Measurements from ENCODE around the gene FBXO42. TPM values are rescaled to one million over a fixed set of nuclear protein-coding genes. Genes with fewer than 3 reads are reported as not detected.

Gene FBXO42
- total RNA-seq, 1 donor from 2014 or later = 25.6 TPM

- Histone ChIP-seq H3K9ac (ENCODE audit: low read length) (no peak overlapping the region), H2AFZ (ENCODE audit: low read depth, low read length) (no peak overlapping the region), H3K27ac (ENCODE audit: low read depth, low read length) (no peak overlapping the region), H3K4me2 (ENCODE audit: low read length) (no peak overlapping the region), H4K20me1 (ENCODE audit: insufficient read depth, low read length) (peaks cover 19% of the 10 kb centered on the region), H3K79me2 (ENCODE audit: insufficient read depth, low read length) (no peaks in the 10 kb centered on the region), H3K36me3 (ENCODE audit: insufficient read depth, low read length) (peaks cover 9% of the 10 kb centered on the region), H3K4me1 (ENCODE audit: insufficient read depth, low read length) (peaks cover 20% of the 10 kb centered on the region), H3K4me3 (ENCODE audit: insufficient read depth, low read depth, low read length) (no peak overlapping the region), H3K9me3 (ENCODE audit: insufficient read depth, low read depth, low read length) (no peaks in the 10 kb centered on the region), H3K27me3 (ENCODE audit: insufficient read depth, low read length) (no peaks in the 10 kb centered on the region)
- peaks cover 21% of the 10 kb centered on the region for H3K4me1 Mint-ChIP-seq (ENCODE audit: low read depth, unreplicated experiment)
- no peak overlapping the region for H3K27ac Mint-ChIP-seq (ENCODE audit: unreplicated experiment)
- peaks cover 10% of the 10 kb centered on the region for H3K36me3 Mint-ChIP-seq (ENCODE audit: low read depth, unreplicated experiment)
- no peak overlapping the region for H3K4me3 Mint-ChIP-seq (ENCODE audit: unreplicated experiment)
- H3K9me3 Mint-ChIP-seq (ENCODE audit: unreplicated experiment) = no peaks in the 10 kb centered on the region
- DNase-seq (ENCODE audit: low read depth) = no peak
- no peak for FAIRE-seq
- H3K27me3 Mint-ChIP-seq (ENCODE audit: low read depth, unreplicated experiment) = no peaks in the 10 kb centered on the region
- no peak for TF ChIP-seq CTCF (IDR thresholded peaks at IDR 0.05; ENCODE audit: insufficient read depth, low read depth, low read length)
- TF ChIP-seq EZH2 (IDR thresholded peaks at IDR 0.05; ENCODE audit: insufficient read depth, low read length) = no peak
Observed at GRCh38 chr1:16245476-16246196, 106.6 kb downstream of the FBXO42 start.

GRCh38 chr1:16244650-16245285, 107.5 kb downstream of the FBXO42 start:
- Histone ChIP-seq H3K4me3 (ENCODE audit: insufficient read depth, low read depth, low read length) (no peak overlapping the region), H3K27ac (ENCODE audit: low read depth, low read length) (no peak overlapping the region), H4K20me1 (ENCODE audit: insufficient read depth, low read length) (peaks cover 16% of the 10 kb centered on the region), H2AFZ (ENCODE audit: low read depth, low read length) (no peak overlapping the region), H3K9ac (ENCODE audit: low read length) (no peak overlapping the region), H3K4me1 (ENCODE audit: insufficient read depth, low read length) (peaks cover 19% of the 10 kb centered on the region), H3K4me2 (ENCODE audit: low read length) (no peak overlapping the region), H3K79me2 (ENCODE audit: insufficient read depth, low read length) (no peaks in the 10 kb centered on the region), H3K36me3 (ENCODE audit: insufficient read depth, low read length) (peaks cover 6% of the 10 kb centered on the region), H3K9me3 (ENCODE audit: insufficient read depth, low read depth, low read length) (no peaks in the 10 kb centered on the region), H3K27me3 (ENCODE audit: insufficient read depth, low read length) (no peaks in the 10 kb centered on the region)
- no peaks in the 10 kb centered on the region for H3K9me3 Mint-ChIP-seq (ENCODE audit: unreplicated experiment)
- peaks cover 6% of the 10 kb centered on the region for H3K36me3 Mint-ChIP-seq (ENCODE audit: low read depth, unreplicated experiment)
- H3K27ac Mint-ChIP-seq (ENCODE audit: unreplicated experiment) = no peak overlapping the region
- H3K4me1 Mint-ChIP-seq (ENCODE audit: low read depth, unreplicated experiment) = peaks cover 14% of the 10 kb centered on the region
- DNase-seq (ENCODE audit: low read depth) = no peak
- FAIRE-seq = no peak
- no peak overlapping the region for H3K4me3 Mint-ChIP-seq (ENCODE audit: unreplicated experiment)
- TF ChIP-seq EZH2 (IDR thresholded peaks at IDR 0.05; ENCODE audit: insufficient read depth, low read length) (no peak), CTCF (IDR thresholded peaks at IDR 0.05; ENCODE audit: insufficient read depth, low read depth, low read length) (no peak)
- H3K27me3 Mint-ChIP-seq (ENCODE audit: low read depth, unreplicated experiment) = no peaks in the 10 kb centered on the region

Data from astrocyte (in vitro differentiated cells and primary cell).